Testis (tissue), 2 donors: ENCODE results near the gene CYS1.

ENCODE experiments used
- POLR2A ChIP-seq: fragments of 450-650 bp; IDR thresholded peaks from one replicate; pipeline ENCODE4 v1.6.1; 2017; ENCODE audit warnings: antibody characterized with exemption, mild to moderate bottlenecking, moderate library complexity
- TF ChIP-seq, protein P1 (sequence below), 3 experiments: fragments of 450-650 bp in 2 of 3; fragments of 200-600 bp in 1 of 3; sonication (generic) in 1 of 3; IDR thresholded peaks; one replicate each; pipeline ENCODE4 v1.5.1; 2016 to 2019; ENCODE audit warnings: antibody characterized with exemption in 3 of 3, mild to moderate bottlenecking in 2 of 3, moderate library complexity in 1 of 3

DNA sequence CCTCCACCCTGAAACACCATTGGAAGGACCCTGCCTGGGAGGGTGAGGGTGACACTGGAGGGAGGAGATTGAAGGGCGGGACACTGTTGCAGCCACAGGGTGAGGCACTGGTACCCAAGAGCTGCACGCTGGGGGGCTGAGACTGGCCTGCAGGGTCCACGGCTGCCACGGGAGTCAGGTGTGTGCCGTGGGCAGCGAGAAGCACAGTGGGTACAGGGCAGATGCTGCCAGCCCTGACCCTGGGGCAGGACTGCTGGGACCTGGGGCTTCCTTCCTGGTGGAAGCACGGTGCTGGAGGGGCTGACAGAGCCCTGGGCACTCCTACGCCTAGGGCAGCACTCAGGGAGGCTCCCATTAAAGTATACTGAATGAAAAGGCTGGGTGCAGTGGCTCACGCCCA, 16.6 kb downstream of the CYS1 start:
- TF ChIP-seq, protein P1, sequence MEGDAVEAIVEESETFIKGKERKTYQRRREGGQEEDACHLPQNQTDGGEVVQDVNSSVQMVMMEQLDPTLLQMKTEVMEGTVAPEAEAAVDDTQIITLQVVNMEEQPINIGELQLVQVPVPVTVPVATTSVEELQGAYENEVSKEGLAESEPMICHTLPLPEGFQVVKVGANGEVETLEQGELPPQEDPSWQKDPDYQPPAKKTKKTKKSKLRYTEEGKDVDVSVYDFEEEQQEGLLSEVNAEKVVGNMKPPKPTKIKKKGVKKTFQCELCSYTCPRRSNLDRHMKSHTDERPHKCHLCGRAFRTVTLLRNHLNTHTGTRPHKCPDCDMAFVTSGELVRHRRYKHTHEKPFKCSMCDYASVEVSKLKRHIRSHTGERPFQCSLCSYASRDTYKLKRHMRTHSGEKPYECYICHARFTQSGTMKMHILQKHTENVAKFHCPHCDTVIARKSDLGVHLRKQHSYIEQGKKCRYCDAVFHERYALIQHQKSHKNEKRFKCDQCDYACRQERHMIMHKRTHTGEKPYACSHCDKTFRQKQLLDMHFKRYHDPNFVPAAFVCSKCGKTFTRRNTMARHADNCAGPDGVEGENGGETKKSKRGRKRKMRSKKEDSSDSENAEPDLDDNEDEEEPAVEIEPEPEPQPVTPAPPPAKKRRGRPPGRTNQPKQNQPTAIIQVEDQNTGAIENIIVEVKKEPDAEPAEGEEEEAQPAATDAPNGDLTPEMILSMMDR (IDR thresholded peaks at IDR 0.05): no peak
- TF ChIP-seq POLR2A: no peak
